ENCODE results near the gene DCAF5. TPM values are rescaled to one million over a fixed set of nuclear protein-coding genes. Genes with fewer than 3 reads are reported as not detected.
A peak's percentile ranks its signal among the peaks of the same experiment; 100 is the strongest.
"Not testable (repeated sequence)": the region's sequence is repeated elsewhere in the genome, so short reads cannot be mapped to it uniquely, and the experiment has no call there.

DCAF5 gene
- total RNA-seq: 10 to 100 TPM; 31.2 to 32.9 TPM
- polyA plus RNA-seq: 91.7 TPM

GRCh38 chr14:69152902-69153151, at the start of gene DCAF5:
Gene DCAF5, minus strand, starts transcription at chr14:69153119. Its CDS starts 141 bp downstream, at chr14:69152978.
- H3K27ac ChIP-seq (ENCODE audit: low read depth, low read length): peak within 1 kb of the TSS; percentile 85
- no peaks in the 10 kb centered on the region for H3K9me3 Mint-ChIP-seq
- H3K27me3 ChIP-seq (ENCODE audit: insufficient read depth, low read length, poor library complexity, severe bottlenecking): no peaks in the 10 kb centered on the region
- peaks cover 35 to 46% (median 41%) of the 10 kb centered on the region in 3 donors for H3K4me1 Mint-ChIP-seq
- H3K36me3 ChIP-seq (ENCODE audit: insufficient read depth, low read length): peaks cover 7% of the 10 kb centered on the region
- H3K4me3 Mint-ChIP-seq: peak within 1 kb of the TSS; percentile 93 to 98 (median 96)
- H3K27me3 Mint-ChIP-seq: no peaks in the 10 kb centered on the region
- peak within 1 kb of the TSS; percentile 89 to 99 (median 96) for H3K27ac Mint-ChIP-seq
- H3K4me3 ChIP-seq (ENCODE audit: low read length): peak within 1 kb of the TSS; percentile 94
- ChIA-PET CTCF (no interaction called here), POLR2A (interaction anchor here (0.6 to 2.7 kb wide), 6 partner anchors 12 to 245 kb away, joined by 3 to 24 read pairs (median 4); partner anchors contain the start of genes ERH, EXD2 and SLC39A9)
- no peaks in the 10 kb centered on the region for H3K9me3 ChIP-seq (ENCODE audit: low read length)
- peaks cover 33% of the 10 kb centered on the region for H3K4me1 ChIP-seq (ENCODE audit: insufficient read depth, low read length)
- peaks cover 4 to 30% (median 9%) of the 10 kb centered on the region in 3 donors for H3K36me3 Mint-ChIP-seq
- peak in 3 of 5 donors; percentile 89 to 96 (median 92) for DNase-seq

- H3K27ac ChIP-seq (ENCODE audit: low read depth, low read length): no peak overlapping the region
- H3K27me3 ChIP-seq (ENCODE audit: insufficient read depth, low read length, poor library complexity, severe bottlenecking): no peaks in the 10 kb centered on the region
- no peaks in the 10 kb centered on the region for H3K9me3 Mint-ChIP-seq
- H3K4me1 Mint-ChIP-seq: peaks cover 0 to 6% (median 2%) of the 10 kb centered on the region in 3 donors
- no peak overlapping the region for H3K27ac Mint-ChIP-seq
- H3K27me3 Mint-ChIP-seq: no peaks in the 10 kb centered on the region
- no peaks in the 10 kb centered on the region for H3K9me3 ChIP-seq (ENCODE audit: low read length)
- POLR2A ChIA-PET: no interaction called here
- H3K4me3 ChIP-seq (ENCODE audit: low read length): no peak overlapping the region
- H3K36me3 ChIP-seq (ENCODE audit: insufficient read depth, low read length): peaks cover 3% of the 10 kb centered on the region
- DNase-seq: no peak
- H3K36me3 Mint-ChIP-seq: peaks cover 0 to 8% (median 0%) of the 10 kb centered on the region in 3 donors
- H3K4me3 Mint-ChIP-seq: no peak overlapping the region
- H3K4me1 ChIP-seq (ENCODE audit: insufficient read depth, low read length): no peaks in the 10 kb centered on the region
- CTCF ChIA-PET: no interaction called here
These were observed 46.9 kb upstream of the DCAF5 start for GRCh38 chr14:69199786-69200185.

GRCh38 chr14:69193721-69194120, 40.8 kb upstream of the DCAF5 start:
- H3K9me3 ChIP-seq (ENCODE audit: low read length): no peaks in the 10 kb centered on the region
- POLR2A ChIA-PET: no interaction called here
- H3K27me3 ChIP-seq (ENCODE audit: insufficient read depth, low read length, poor library complexity, severe bottlenecking): no peaks in the 10 kb centered on the region
- Mint-ChIP-seq H3K4me3 (peak overlapping the region in 3 of 7 donors; percentile 7 to 93 (median 9)), H3K36me3 (peaks cover 0 to 13% (median 0%) of the 10 kb centered on the region in 3 donors), H3K27me3 (peaks cover 0 to 1% of the 10 kb centered on the region in 2 donors), H3K27ac (no peak overlapping the region), H3K9me3 (no peaks in the 10 kb centered on the region), H3K4me1 (peaks cover 18 to 29% (median 23%) of the 10 kb centered on the region in 3 donors)
- no peak overlapping the region for H3K4me3 ChIP-seq (ENCODE audit: low read length)
- no peaks in the 10 kb centered on the region for H3K4me1 ChIP-seq (ENCODE audit: insufficient read depth, low read length)
- CTCF ChIA-PET: no interaction called here
- H3K36me3 ChIP-seq (ENCODE audit: insufficient read depth, low read length): peaks cover 3% of the 10 kb centered on the region
- DNase-seq: no peak
- no peak overlapping the region for H3K27ac ChIP-seq (ENCODE audit: low read depth, low read length)

GRCh38 chr14:69191340-69192111, 38.6 kb upstream of the DCAF5 start, which contains the start of gene EXD2:
Gene EXD2, plus strand, starts transcription at chr14:69191498. Its CDS starts 17,973 bp downstream, at chr14:69209471.
- Histone ChIP-seq H3K4me3 (ENCODE audit: low read length) (peak within 1 kb of the TSS; percentile 67), H3K27ac (ENCODE audit: low read depth, low read length) (peak within 1 kb of the TSS; percentile 69), H3K9me3 (ENCODE audit: low read length) (no peaks in the 10 kb centered on the region), H3K4me1 (ENCODE audit: insufficient read depth, low read length) (no peaks in the 10 kb centered on the region), H3K27me3 (ENCODE audit: insufficient read depth, low read length, poor library complexity, severe bottlenecking) (no peaks in the 10 kb centered on the region), H3K36me3 (ENCODE audit: insufficient read depth, low read length) (no peaks in the 10 kb centered on the region)
- DNase-seq: peak; percentile 21 to 77 (median 63)
- H3K27me3 Mint-ChIP-seq: peaks cover 1 to 5% of the 10 kb centered on the region in 2 donors
- peak within 1 kb of the TSS; percentile 90 to 97 (median 95) for H3K4me3 Mint-ChIP-seq
- H3K27ac Mint-ChIP-seq: peak within 1 kb of the TSS; percentile 71 to 96 (median 90)
- CTCF ChIA-PET: interaction anchor here (0.8 to 2.6 kb wide), 5 partner anchors 36 to 62 kb away, joined by 3 to 15 read pairs (median 4); no protein-coding TSS in a partner anchor
- H3K9me3 Mint-ChIP-seq: no peaks in the 10 kb centered on the region
- POLR2A ChIA-PET: interaction anchor here (0.6 to 2.1 kb wide), 3 partner anchors 29 to 207 kb away, joined by 8 to 24 read pairs (median 11); partner anchors contain the start of genes DCAF5, ERH and SLC39A9
- H3K36me3 Mint-ChIP-seq: peaks cover 0 to 13% (median 0%) of the 10 kb centered on the region in 3 donors
- peaks cover 18 to 29% (median 23%) of the 10 kb centered on the region in 3 donors for H3K4me1 Mint-ChIP-seq

- no peaks in the 10 kb centered on the region for H3K9me3 Mint-ChIP-seq
- no peaks in the 10 kb centered on the region for H3K9me3 ChIP-seq (ENCODE audit: low read length)
- CTCF ChIA-PET: interaction anchor here (1.2 to 1.6 kb wide), 3 partner anchors 38 to 61 kb away, joined by 3 to 7 read pairs (median 4); no protein-coding TSS in a partner anchor
- H3K36me3 Mint-ChIP-seq: peaks cover 0 to 7% (median 0%) of the 10 kb centered on the region in 3 donors
- peak overlapping the region in 5 of 7 donors; percentile 90 to 97 (median 93) for H3K4me3 Mint-ChIP-seq
- H3K4me1 Mint-ChIP-seq: peaks cover 16 to 23% (median 22%) of the 10 kb centered on the region in 3 donors
- peaks cover 6 to 9% of the 10 kb centered on the region in 2 donors for H3K27me3 Mint-ChIP-seq
- no peaks in the 10 kb centered on the region for H3K27me3 ChIP-seq (ENCODE audit: insufficient read depth, low read length, poor library complexity, severe bottlenecking)
- POLR2A ChIA-PET: no interaction called here
- no peaks in the 10 kb centered on the region for H3K4me1 ChIP-seq (ENCODE audit: insufficient read depth, low read length)
- no peaks in the 10 kb centered on the region for H3K36me3 ChIP-seq (ENCODE audit: insufficient read depth, low read length)
- H3K4me3 ChIP-seq (ENCODE audit: low read length): no peak overlapping the region
- no peak for DNase-seq
- H3K27ac ChIP-seq (ENCODE audit: low read depth, low read length): no peak overlapping the region
- H3K27ac Mint-ChIP-seq: no peak overlapping the region
These were observed 37.3 kb upstream of the DCAF5 start for GRCh38 chr14:69190191-69190590.

GRCh38 chr14:69183735-69184134, 30.8 kb upstream of the DCAF5 start:
- Mint-ChIP-seq H3K4me3 (no peak overlapping the region), H3K4me1 (no peaks in the 10 kb centered on the region), H3K27ac (no peak overlapping the region), H3K27me3 (peaks cover 13 to 14% of the 10 kb centered on the region in 2 donors), H3K36me3 (peaks cover 0 to 1% (median 0%) of the 10 kb centered on the region in 3 donors), H3K9me3 (no peaks in the 10 kb centered on the region)
- POLR2A ChIA-PET: no interaction called here
- H3K9me3 ChIP-seq (ENCODE audit: low read length): no peaks in the 10 kb centered on the region
- H3K36me3 ChIP-seq (ENCODE audit: insufficient read depth, low read length): no peaks in the 10 kb centered on the region
- no peak overlapping the region for H3K4me3 ChIP-seq (ENCODE audit: low read length)
- CTCF ChIA-PET: no interaction called here
- no peaks in the 10 kb centered on the region for H3K4me1 ChIP-seq (ENCODE audit: insufficient read depth, low read length)
- H3K27ac ChIP-seq (ENCODE audit: low read depth, low read length): no peak overlapping the region
- H3K27me3 ChIP-seq (ENCODE audit: insufficient read depth, low read length, poor library complexity, severe bottlenecking): no peaks in the 10 kb centered on the region
- DNase-seq: no peak

GRCh38 chr14:69182580-69182979, 29.7 kb upstream of the DCAF5 start:
- CTCF ChIA-PET; H3K27me3 ChIP-seq (ENCODE audit: insufficient read depth, low read length, poor library complexity, severe bottlenecking); DNase-seq; H3K36me3 Mint-ChIP-seq; H3K9me3 Mint-ChIP-seq; H3K36me3 ChIP-seq (ENCODE audit: insufficient read depth, low read length); POLR2A ChIA-PET; H3K9me3 ChIP-seq (ENCODE audit: low read length); H3K27ac ChIP-seq (ENCODE audit: low read depth, low read length); H3K4me3 ChIP-seq (ENCODE audit: low read length); H3K4me1 Mint-ChIP-seq; H3K4me3 Mint-ChIP-seq; H3K4me1 ChIP-seq (ENCODE audit: insufficient read depth, low read length): not testable (repeated sequence)
- Mint-ChIP-seq H3K27ac (peak overlapping the region in 2 of 8 donors; percentile 55 to 90), H3K27me3 (peaks cover 12 to 14% of the 10 kb centered on the region in 2 donors)

GRCh38 chr14:69181491-69181890, 28.6 kb upstream of the DCAF5 start:
- no peaks in the 10 kb centered on the region for H3K27me3 ChIP-seq (ENCODE audit: insufficient read depth, low read length, poor library complexity, severe bottlenecking)
- POLR2A ChIA-PET: no interaction called here
- H3K27ac ChIP-seq (ENCODE audit: low read depth, low read length): no peak overlapping the region
- no peaks in the 10 kb centered on the region for H3K4me1 ChIP-seq (ENCODE audit: insufficient read depth, low read length)
- CTCF ChIA-PET: no interaction called here
- Mint-ChIP-seq H3K36me3 (peaks cover 0 to 1% (median 0%) of the 10 kb centered on the region in 3 donors), H3K27ac (no peak overlapping the region), H3K27me3 (peaks cover 11 to 14% of the 10 kb centered on the region in 2 donors), H3K4me1 (no peaks in the 10 kb centered on the region), H3K4me3 (no peak overlapping the region), H3K9me3 (no peaks in the 10 kb centered on the region)
- H3K9me3 ChIP-seq (ENCODE audit: low read length): no peaks in the 10 kb centered on the region
- no peak overlapping the region for H3K4me3 ChIP-seq (ENCODE audit: low read length)
- no peak for DNase-seq
- no peaks in the 10 kb centered on the region for H3K36me3 ChIP-seq (ENCODE audit: insufficient read depth, low read length)
